CD4-positive, alpha-beta T cell (primary cell): Measurements from ENCODE around the gene FRY. TPM values are rescaled to one million over a fixed set of nuclear protein-coding genes. Genes with fewer than 3 reads are reported as not detected.

Experiments
- ATAC-seq: fragments of 200-7000 bp; cut with Tn5 transposase; one replicate; pipeline ENCODE4 v1.10.0; 2022; ENCODE audit warnings: mild to moderate bottlenecking; ENCODE audit not compliant: poor library complexity
- CTCF ChIA-PET: fragments of 350-600 bp; sonication (Branson Sonifier 250); formaldehyde crosslinking; loops from one replicate; lab custom pipeline; 2021; ENCODE audit warnings: antibody characterized with exemption, inconsistent platforms; lab: Charles Lee
- POLR2A ChIA-PET: fragments of 350-600 bp; sonication (Branson Sonifier 250); formaldehyde crosslinking; loops from one replicate; lab custom pipeline; 2021; ENCODE audit warnings: antibody characterized with exemption, inconsistent platforms; lab: Charles Lee
- DNase-seq, 14 experiments: peaks; one replicate each; pipeline ENCODE4 v3.0.0-alpha.2; 2013 to 2020; ENCODE audit warnings: mixed read lengths in 2 of 14
- H3K27ac ChIP-seq, 2 donors: one replicate each; pipeline versions ENCODE4 v1.5.1 to v1.7.0; 2013; ENCODE audit warnings: low read length in 2 of 2, low read depth in 1 of 2, mild to moderate bottlenecking in 1 of 2
- H3K27me3 ChIP-seq, 2 experiments: 1 replicate in 1 of 2; 2 replicates in 1 of 2; pipeline versions ENCODE4 v1.6.1 to v1.7.0; 2013; ENCODE audit warnings: low read length in 2 of 2, control low read depth in 1 of 2, mild to moderate bottlenecking in 1 of 2, moderate library complexity in 1 of 2; ENCODE audit not compliant: insufficient read depth in 2 of 2, control insufficient read depth in 1 of 2
- H3K36me3 ChIP-seq: one replicate; pipeline ENCODE4 v1.6.1; 2013; ENCODE audit warnings: low read length, control low read depth; ENCODE audit not compliant: insufficient read depth
- H3K4me1 ChIP-seq: one replicate; pipeline ENCODE4 v1.6.1; 2013; ENCODE audit warnings: low read length, control low read depth; ENCODE audit not compliant: insufficient read depth
- H3K4me3 ChIP-seq: one replicate; pipeline ENCODE4 v1.5.1; 2013; ENCODE audit warnings: mild to moderate bottlenecking, low read length, moderate library complexity
- H3K9me3 ChIP-seq, 2 experiments: 1 replicate in 1 of 2; 2 replicates in 1 of 2; pipeline versions ENCODE4 v1.6.1 to v1.7.0; 2013; ENCODE audit warnings: low read length in 2 of 2, mild to moderate bottlenecking in 2 of 2, control low read depth in 1 of 2, moderate library complexity in 1 of 2; ENCODE audit not compliant: control insufficient read depth in 1 of 2, insufficient read depth in 1 of 2
- H3K27ac Mint-ChIP-seq: one replicate; pipeline ENCODE4 v1.8.0; 2020; ENCODE audit warnings: mixed read lengths
- H3K27me3 Mint-ChIP-seq: one replicate; pipeline ENCODE4 v1.8.0; 2021; ENCODE audit warnings: mixed read lengths
- H3K36me3 Mint-ChIP-seq: one replicate; pipeline ENCODE4 v1.8.0; 2021; ENCODE audit warnings: low read depth, mixed read lengths
- H3K4me1 Mint-ChIP-seq: one replicate; pipeline ENCODE4 v1.8.0; 2021; ENCODE audit warnings: low read depth, mixed read lengths
- H3K4me3 Mint-ChIP-seq: one replicate; pipeline ENCODE4 v1.8.0; 2020; ENCODE audit warnings: mild to moderate bottlenecking, mixed read lengths
- H3K9me3 Mint-ChIP-seq: one replicate; pipeline ENCODE4 v1.8.0; 2020; ENCODE audit warnings: mixed read lengths
- CTCF ChIP-seq: fragments of 200-600 bp; IDR thresholded peaks from one replicate; pipeline ENCODE4 v1.8.0; 2022; ENCODE audit warnings: antibody characterized with exemption, mild to moderate bottlenecking
- intact Hi-C, 2 experiments: fragments of 100-400 bp; cut with DNase I in 1 of 2; cut with micrococcal nuclease in 1 of 2; formaldehyde crosslinking; loops; one replicate each; pipeline versions ENCODE4 v1.15.1 to v1.9.0; 2023 to 2025; cut with DNase I, micrococcal nuclease
- total RNA-seq, 174 experiments: library from RNA in 2 of 174; stranded (reverse) in 2 of 174; gene quantifications; one replicate each; pipeline ENCODE4 v1.2.3 and lab custom pipeline; 2021 to 2026

The FRY gene
- total RNA-seq, 2 experiments from 2014 or later = 13.7 to 18.4 TPM

- CTCF ChIA-PET = no interaction called here
- ATAC-seq (no peak), DNase-seq (no peak)
- H3K36me3 ChIP-seq = peaks cover 5% of the 10 kb centered on the region
- no peaks in the 10 kb centered on the region for H3K9me3 ChIP-seq
- H3K27me3 Mint-ChIP-seq = no peaks in the 10 kb centered on the region
- H3K4me1 Mint-ChIP-seq = no peaks in the 10 kb centered on the region
- H3K4me1 ChIP-seq = no peaks in the 10 kb centered on the region
- POLR2A ChIA-PET = no interaction called here
- no peak overlapping the region for H3K27ac ChIP-seq
- H3K4me3 Mint-ChIP-seq = no peak overlapping the region
- no peak overlapping the region for H3K4me3 ChIP-seq
- no peak overlapping the region for H3K27ac Mint-ChIP-seq
- H3K9me3 Mint-ChIP-seq = no peaks in the 10 kb centered on the region
- intact Hi-C loops = no loop called here
- no peak for TF ChIP-seq CTCF
- peaks cover 22% of the 10 kb centered on the region for H3K36me3 Mint-ChIP-seq
- no peaks in the 10 kb centered on the region for H3K27me3 ChIP-seq
Observed at GRCh38 chr13:32281096-32281495, 249.5 kb downstream of the FRY start.

GRCh38 chr13:32282096-32282711 is 250.6 kb downstream of the FRY start:
- Histone ChIP-seq H3K36me3 (peaks cover 5% of the 10 kb centered on the region), H3K4me3 (no peak overlapping the region), H3K27me3 (no peaks in the 10 kb centered on the region), H3K9me3 (no peaks in the 10 kb centered on the region), H3K4me1 (no peaks in the 10 kb centered on the region), H3K27ac (no peak overlapping the region)
- H3K27ac Mint-ChIP-seq = no peak overlapping the region
- no peaks in the 10 kb centered on the region for H3K27me3 Mint-ChIP-seq
- no peak overlapping the region for H3K4me3 Mint-ChIP-seq
- DNase-seq (no peak), ATAC-seq (no peak)
- intact Hi-C loops = no loop called here
- CTCF ChIA-PET = no interaction called here
- no peaks in the 10 kb centered on the region for H3K9me3 Mint-ChIP-seq
- POLR2A ChIA-PET = no interaction called here
- no peaks in the 10 kb centered on the region for H3K4me1 Mint-ChIP-seq
- TF ChIP-seq CTCF = no peak
- H3K36me3 Mint-ChIP-seq = peaks cover 20% of the 10 kb centered on the region

GRCh38 chr13:32284927-32285632 is 253.5 kb downstream of the FRY start:
- POLR2A ChIA-PET = no interaction called here

More at GRCh38 chr13:32284927-32285632, 253.5 kb downstream of the FRY start:
- DNase-seq (no peak), ATAC-seq (no peak)
- Mint-ChIP-seq H3K27me3 (no peaks in the 10 kb centered on the region), H3K4me1 (no peaks in the 10 kb centered on the region), H3K36me3 (no peaks in the 10 kb centered on the region), H3K4me3 (no peak overlapping the region), H3K27ac (no peak overlapping the region), H3K9me3 (no peaks in the 10 kb centered on the region)
- TF ChIP-seq CTCF = no peak
- Histone ChIP-seq H3K27me3 (no peaks in the 10 kb centered on the region), H3K36me3 (no peaks in the 10 kb centered on the region), H3K9me3 (no peaks in the 10 kb centered on the region), H3K4me3 (no peak overlapping the region), H3K4me1 (no peaks in the 10 kb centered on the region), H3K27ac (no peak overlapping the region)
- CTCF ChIA-PET = no interaction called here
- intact Hi-C loops = no loop called here
